HG03175 (cell line): ENCODE data around the gene AREL1.

Source experiments
- ATAC-seq: cut with Tn5 transposase; IDR thresholded peaks from one replicate; pipeline ENCODE4 v1.9.1; 2021; ENCODE audit warnings: mild to moderate bottlenecking, moderate library complexity; ENCODE audit not compliant: unreplicated experiment

The AREL1 gene

GRCh38 chr14:74613211-74613914 is 99.5 kb downstream of the AREL1 start:
- ATAC-seq, result no peak

GRCh38 chr14:74612350-74613021 is 100.4 kb downstream of the AREL1 start:
- peak; percentile 71 for ATAC-seq

- ATAC-seq, result no peak
Measured at GRCh38 chr14:74611650-74612349, 101.1 kb downstream of the AREL1 start, which contains the start of gene LTBP2. LTBP2 (minus strand) TSS chr14:74612237; CDS start chr14:74611944, 293 bp downstream.
